B cell (primary cell): ENCODE results near the gene MAD1L1.

Experiments used
- EZH2 ChIP-seq: IDR thresholded peaks from 2 replicates; pipeline ENCODE4 v1.6.1; 2012; ENCODE audit warnings: borderline replicate concordance, low read depth, mild to moderate bottlenecking, moderate library complexity, low read length; ENCODE audit not compliant: insufficient read depth, poor library complexity, severe bottlenecking
- TF ChIP-seq, protein P1 (sequence below): fragments of 200-600 bp; IDR thresholded peaks from one replicate; pipeline ENCODE4 v1.8.0; 2022; ENCODE audit warnings: antibody characterized with exemption, mild to moderate bottlenecking

DNA sequence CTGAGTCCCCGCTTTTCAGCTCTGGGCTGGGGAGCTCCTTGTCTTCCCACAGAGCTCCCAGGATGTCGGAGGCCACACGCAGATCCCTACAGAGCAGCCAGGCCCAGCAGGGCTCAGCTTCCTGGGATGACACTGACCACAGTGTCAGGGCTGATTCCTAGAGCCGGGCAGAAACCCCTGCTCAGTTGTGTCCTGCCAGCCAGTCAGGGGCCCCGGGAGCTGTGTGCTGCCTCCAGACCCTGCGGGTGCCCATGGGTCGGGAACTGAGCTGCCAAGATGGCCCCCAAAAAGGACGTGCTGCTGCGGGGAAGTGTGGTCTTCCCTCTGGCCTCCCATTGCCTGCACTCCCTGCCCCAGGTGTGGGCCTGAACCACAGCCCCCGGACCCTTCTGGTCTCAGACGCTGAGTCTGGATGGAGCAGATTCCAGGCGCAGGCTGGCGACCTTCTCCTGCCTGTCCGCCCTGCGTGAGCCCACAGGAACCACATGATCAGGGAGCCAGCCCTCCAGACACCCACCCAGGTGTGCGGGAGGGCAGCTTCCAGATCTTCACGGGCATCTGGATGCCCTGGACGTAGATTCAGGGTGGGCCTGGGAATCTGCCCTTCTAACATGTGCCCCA, 217.4 kb downstream of the MAD1L1 start:
- TF ChIP-seq, protein P1, sequence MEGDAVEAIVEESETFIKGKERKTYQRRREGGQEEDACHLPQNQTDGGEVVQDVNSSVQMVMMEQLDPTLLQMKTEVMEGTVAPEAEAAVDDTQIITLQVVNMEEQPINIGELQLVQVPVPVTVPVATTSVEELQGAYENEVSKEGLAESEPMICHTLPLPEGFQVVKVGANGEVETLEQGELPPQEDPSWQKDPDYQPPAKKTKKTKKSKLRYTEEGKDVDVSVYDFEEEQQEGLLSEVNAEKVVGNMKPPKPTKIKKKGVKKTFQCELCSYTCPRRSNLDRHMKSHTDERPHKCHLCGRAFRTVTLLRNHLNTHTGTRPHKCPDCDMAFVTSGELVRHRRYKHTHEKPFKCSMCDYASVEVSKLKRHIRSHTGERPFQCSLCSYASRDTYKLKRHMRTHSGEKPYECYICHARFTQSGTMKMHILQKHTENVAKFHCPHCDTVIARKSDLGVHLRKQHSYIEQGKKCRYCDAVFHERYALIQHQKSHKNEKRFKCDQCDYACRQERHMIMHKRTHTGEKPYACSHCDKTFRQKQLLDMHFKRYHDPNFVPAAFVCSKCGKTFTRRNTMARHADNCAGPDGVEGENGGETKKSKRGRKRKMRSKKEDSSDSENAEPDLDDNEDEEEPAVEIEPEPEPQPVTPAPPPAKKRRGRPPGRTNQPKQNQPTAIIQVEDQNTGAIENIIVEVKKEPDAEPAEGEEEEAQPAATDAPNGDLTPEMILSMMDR, result no peak
- TF ChIP-seq EZH2, result no peak
